GM12891 (cell line): ENCODE results near the gene SAYSD1.

ENCODE experiments used
- PAX5 ChIP-seq: IDR thresholded peaks from 2 replicates; pipeline ENCODE4 v1.6.1; 2011; ENCODE audit warnings: low read length, moderate library complexity, mild to moderate bottlenecking; ENCODE audit not compliant: insufficient read depth, severe bottlenecking
- POLR2A ChIP-seq: IDR thresholded peaks from 2 replicates; pipeline ENCODE4 v1.6.1; 2011; ENCODE audit warnings: low read depth, low read length, control low read depth
- POLR2AphosphoS5 ChIP-seq: IDR thresholded peaks from 2 replicates; pipeline ENCODE4 v1.6.1; 2011; ENCODE audit warnings: low read depth, low read length, control low read depth
- POU2F2 ChIP-seq: IDR thresholded peaks from 2 replicates; pipeline ENCODE4 v1.6.1; 2011; ENCODE audit warnings: low read depth, mild to moderate bottlenecking, control low read depth, low read length, moderate library complexity
- SPI1 ChIP-seq: IDR thresholded peaks from 2 replicates; pipeline ENCODE4 v1.6.1; 2011; ENCODE audit warnings: low read depth, low read length, control low read depth
- TAF1 ChIP-seq: IDR thresholded peaks from 2 replicates; pipeline ENCODE4 v1.6.1; 2011; ENCODE audit warnings: low read depth, low read length, control low read depth

DNA sequence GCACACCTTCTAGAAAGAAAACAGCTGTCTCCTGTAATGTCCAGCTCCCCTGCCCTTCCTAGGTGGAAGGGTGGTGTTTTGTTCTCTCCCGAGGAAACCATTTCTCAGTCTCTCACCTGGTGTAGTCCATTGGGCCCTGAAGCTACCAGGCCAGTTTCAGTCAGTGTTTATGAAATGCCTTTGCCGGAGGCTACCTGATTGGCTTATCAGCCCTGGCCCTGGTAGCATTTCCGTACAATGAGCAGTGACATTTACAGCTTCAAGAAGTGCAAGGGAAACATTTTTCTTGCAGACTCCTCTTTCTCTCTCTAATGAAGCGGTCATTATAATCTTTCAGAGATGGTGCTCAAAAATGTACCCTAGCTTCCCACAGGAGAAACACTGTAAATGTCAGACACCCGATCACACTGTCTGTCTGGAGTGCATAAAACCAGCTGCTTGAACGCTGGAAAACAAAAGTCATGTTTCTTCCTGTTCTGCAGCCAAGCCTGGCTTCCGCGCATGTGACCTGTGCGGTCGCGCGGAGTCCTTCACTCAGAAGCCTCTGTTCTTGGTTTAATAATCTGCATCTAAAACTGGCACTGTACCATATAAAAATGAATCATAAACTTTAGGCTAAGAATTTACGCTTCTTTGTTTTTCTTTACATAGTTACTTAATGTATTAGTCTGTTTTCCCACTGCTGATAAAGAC, 28.4 kb upstream of the SAYSD1 start:
- TF ChIP-seq TAF1 (no peak), POLR2A (no peak), PAX5 (no peak), POLR2AphosphoS5 (no peak), SPI1 (no peak), POU2F2 (no peak)
